SU-DHL-6 (cell line): ENCODE data around the gene TNKS1BP1.

Experiments
- EZH2phosphoT487 ChIP-seq: fragments of 200-600 bp; sonication (generic), shearing (Covaris generic); conservative IDR thresholded peaks from 2 replicates; pipeline ENCODE4 v1.6.1; 2018; ENCODE audit warnings: mild to moderate bottlenecking, antibody characterized with exemption, low read length, moderate library complexity, mixed read lengths
- TF ChIP-seq, protein P1 (sequence below): fragments of 200-600 bp; sonication (generic); IDR thresholded peaks from one replicate; pipeline ENCODE4 v1.5.1; 2017; ENCODE audit warnings: antibody characterized with exemption, mild to moderate bottlenecking, low read length, moderate library complexity; ENCODE audit not compliant: insufficient read depth, poor library complexity, severe bottlenecking

DNA sequence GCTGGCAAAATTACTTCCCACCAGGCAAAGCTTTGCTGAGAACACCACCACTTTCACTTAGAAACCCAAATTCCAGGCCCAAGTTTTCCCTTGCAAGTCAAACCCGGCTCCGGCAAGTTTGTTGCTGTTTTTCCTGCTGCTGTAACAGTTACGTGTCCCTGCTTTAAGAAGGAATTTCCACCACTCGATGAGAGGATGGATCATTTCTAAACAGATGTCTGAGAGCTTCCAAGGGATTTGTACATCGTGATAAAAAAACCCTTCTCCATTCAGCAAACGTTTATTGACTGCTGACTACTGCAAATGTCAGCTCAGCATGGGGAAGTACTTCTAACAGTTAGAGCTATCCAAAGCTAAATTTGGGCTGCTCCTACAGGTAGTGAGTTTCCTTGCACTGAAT is 33.1 kb upstream of the TNKS1BP1 start:
- TF ChIP-seq, protein P1, sequence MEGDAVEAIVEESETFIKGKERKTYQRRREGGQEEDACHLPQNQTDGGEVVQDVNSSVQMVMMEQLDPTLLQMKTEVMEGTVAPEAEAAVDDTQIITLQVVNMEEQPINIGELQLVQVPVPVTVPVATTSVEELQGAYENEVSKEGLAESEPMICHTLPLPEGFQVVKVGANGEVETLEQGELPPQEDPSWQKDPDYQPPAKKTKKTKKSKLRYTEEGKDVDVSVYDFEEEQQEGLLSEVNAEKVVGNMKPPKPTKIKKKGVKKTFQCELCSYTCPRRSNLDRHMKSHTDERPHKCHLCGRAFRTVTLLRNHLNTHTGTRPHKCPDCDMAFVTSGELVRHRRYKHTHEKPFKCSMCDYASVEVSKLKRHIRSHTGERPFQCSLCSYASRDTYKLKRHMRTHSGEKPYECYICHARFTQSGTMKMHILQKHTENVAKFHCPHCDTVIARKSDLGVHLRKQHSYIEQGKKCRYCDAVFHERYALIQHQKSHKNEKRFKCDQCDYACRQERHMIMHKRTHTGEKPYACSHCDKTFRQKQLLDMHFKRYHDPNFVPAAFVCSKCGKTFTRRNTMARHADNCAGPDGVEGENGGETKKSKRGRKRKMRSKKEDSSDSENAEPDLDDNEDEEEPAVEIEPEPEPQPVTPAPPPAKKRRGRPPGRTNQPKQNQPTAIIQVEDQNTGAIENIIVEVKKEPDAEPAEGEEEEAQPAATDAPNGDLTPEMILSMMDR, result no peak
- TF ChIP-seq EZH2phosphoT487, result no peak
